Endothelial cell of umbilical vein (primary cell): ENCODE data around the gene NOPCHAP1. TPM values are rescaled to one million over a fixed set of nuclear protein-coding genes. Genes with fewer than 3 reads are reported as not detected.

Experiments
- BruUV-seq: library from RNA; stranded (reverse); fragments of 400-500 nt; replicated peaks from 2 replicates; lab custom pipeline; 2021; lab: Mats Ljungman, UMichigan
- CTCF ChIA-PET: fragments of 300-600, 350-600 bp; sonication (Branson Sonifier 250); formaldehyde crosslinking; loops from one replicate; lab custom pipeline; 2021; ENCODE audit warnings: antibody characterized with exemption, inconsistent platforms; lab: Charles Lee
- POLR2A ChIA-PET: fragments of 300-600, 350-600 bp; sonication (Branson Sonifier 250); formaldehyde crosslinking; loops from one replicate; lab custom pipeline; 2021; ENCODE audit warnings: antibody characterized with exemption, inconsistent platforms; lab: Charles Lee
- DNase-seq: peaks from one replicate; pipeline ENCODE4 v3.0.0-alpha.2; 2011; ENCODE audit warnings: low read depth, low spot score
- FAIRE-seq: peaks from 2 replicates; lab custom pipeline; 2011; peaks lifted over from hg19 to GRCh38; lab: Jason Lieb, UNC
- H2AFZ ChIP-seq: 2 replicates; pipeline ENCODE4 v1.6.0; 2012; ENCODE audit warnings: low read depth, low read length, control low read depth, inconsistent platforms
- H3K27ac ChIP-seq: 2 replicates; pipeline ENCODE4 v1.5.1; 2011; ENCODE audit warnings: low read depth, mild to moderate bottlenecking, control low read depth, low read length, moderate library complexity; ENCODE audit not compliant: insufficient read depth
- H3K27me3 ChIP-seq, 2 experiments: 2 replicates each; pipeline versions ENCODE4 v1.6.0 to v1.6.1; 2011; ENCODE audit warnings: low read length in 2 of 2, mixed read lengths in 1 of 2; ENCODE audit not compliant: control insufficient read depth in 2 of 2, insufficient read depth in 2 of 2
- H3K36me3 ChIP-seq, 2 experiments: 2 replicates in 1 of 2; 3 replicates in 1 of 2; pipeline ENCODE4 v1.5.1; 2011; ENCODE audit warnings: low read length in 2 of 2, mild to moderate bottlenecking in 1 of 2, moderate library complexity in 1 of 2; ENCODE audit not compliant: control insufficient read depth in 2 of 2, insufficient read depth in 2 of 2; ENCODE audit errors: extremely low read depth in 1 of 2
- H3K4me1 ChIP-seq: 3 replicates; pipeline ENCODE4 v1.5.1; 2011; ENCODE audit warnings: mild to moderate bottlenecking, low read length; ENCODE audit not compliant: control insufficient read depth, insufficient read depth; ENCODE audit errors: extremely low read depth
- H3K4me2 ChIP-seq: 2 replicates; pipeline ENCODE4 v1.6.1; 2011; ENCODE audit warnings: low read length, control low read depth, mixed read lengths; ENCODE audit not compliant: insufficient read depth
- H3K4me3 ChIP-seq, 3 experiments: fragments of 200-600 bp in 1 of 3; sonication (generic), shearing (Covaris generic) in 1 of 3; replicated peaks in 1 of 3; 2 replicates each; pipeline ENCODE4 v1.5.1; 2011 to 2016; ENCODE audit warnings: control low read depth in 3 of 3, low read length in 3 of 3, mild to moderate bottlenecking in 2 of 3, inconsistent platforms in 1 of 3, low read depth in 1 of 3, moderate library complexity in 1 of 3; ENCODE audit not compliant: insufficient read depth in 1 of 3
- H3K79me2 ChIP-seq: 2 replicates; pipeline ENCODE4 v1.6.0; 2012; ENCODE audit warnings: low read length, inconsistent platforms; ENCODE audit not compliant: control insufficient read depth, insufficient read depth
- H3K9ac ChIP-seq: replicated peaks from 2 replicates; pipeline ENCODE3; 2011; ENCODE audit warnings: low read length, control low read depth; ENCODE audit not compliant: insufficient read depth; ENCODE audit errors: extremely low read depth
- H3K9me1 ChIP-seq: replicated peaks from 3 replicates; pipeline ENCODE4 v1.6.0; 2011; ENCODE audit warnings: mild to moderate bottlenecking, low read length; ENCODE audit not compliant: control insufficient read depth, insufficient read depth; ENCODE audit errors: extremely low read depth
- H3K9me3 ChIP-seq: replicated peaks from 2 replicates; pipeline ENCODE4 v1.5.1; 2012; ENCODE audit warnings: low read length, inconsistent platforms; ENCODE audit not compliant: control insufficient read depth, insufficient read depth
- H4K20me1 ChIP-seq: replicated peaks from 2 replicates; pipeline ENCODE3; 2011; ENCODE audit warnings: mild to moderate bottlenecking, low read length; ENCODE audit not compliant: control insufficient read depth, insufficient read depth; ENCODE audit errors: extremely low read depth
- CTCF ChIP-seq, 2 donors: IDR thresholded peaks; 1 replicate in 1 of 2; 2 replicates in 1 of 2; pipeline ENCODE4 v1.5.1; 2011; ENCODE audit warnings: low read length in 2 of 2, mild to moderate bottlenecking in 2 of 2, moderate library complexity in 2 of 2, control low read depth in 1 of 2, inconsistent platforms in 1 of 2, low read depth in 1 of 2; ENCODE audit not compliant: insufficient read depth in 1 of 2; ENCODE audit errors: extremely low read depth in 1 of 2
- EZH2 ChIP-seq: IDR thresholded peaks from 2 replicates; pipeline ENCODE4 v1.6.1; 2012; ENCODE audit warnings: borderline replicate concordance, low read depth, mild to moderate bottlenecking, moderate library complexity, low read length, inconsistent platforms; ENCODE audit not compliant: severe bottlenecking
- FOS ChIP-seq: IDR thresholded peaks from 2 replicates; pipeline ENCODE4 v1.6.1; 2011; ENCODE audit warnings: mild to moderate bottlenecking, low read length, moderate library complexity, borderline replicate concordance; ENCODE audit not compliant: insufficient read depth
- GATA2 ChIP-seq: IDR thresholded peaks from 2 replicates; pipeline ENCODE4 v1.7.0; 2011; ENCODE audit warnings: low read depth, mild to moderate bottlenecking, moderate library complexity, mixed read lengths, low read length; ENCODE audit not compliant: insufficient read length, insufficient read depth
- JUN ChIP-seq: IDR thresholded peaks from 2 replicates; pipeline ENCODE4 v1.6.1; 2011; ENCODE audit warnings: borderline replicate concordance, low read depth; ENCODE audit not compliant: insufficient read length, insufficient read depth
- MAX ChIP-seq: IDR thresholded peaks from 2 replicates; pipeline ENCODE4 v1.6.1; 2011; ENCODE audit not compliant: insufficient read depth, insufficient read length
- MYC ChIP-seq: IDR thresholded peaks from one replicate; pipeline ENCODE4 v1.6.1; 2011; ENCODE audit warnings: mild to moderate bottlenecking, low read depth, low read length
- POLR2A ChIP-seq: IDR thresholded peaks from 2 replicates; pipeline ENCODE4 v1.6.1; 2012; ENCODE audit warnings: low read depth, mild to moderate bottlenecking, control low read depth, low read length
- POLR2AphosphoS5 ChIP-seq: IDR thresholded peaks from 2 replicates; pipeline ENCODE4 v1.6.1; 2012; ENCODE audit warnings: low read depth, mild to moderate bottlenecking, control low read depth, low read length, moderate library complexity; ENCODE audit not compliant: insufficient read depth
- dilution Hi-C: fragments of 300-500 bp; cut with MboI; formaldehyde crosslinking; loops from one replicate; pipeline ENCODE4 v1.15.0; 2019; ENCODE audit warnings: low sequenced_read_pairs; ENCODE audit not compliant: extremely low pct_ligation_motif_present
- intact Hi-C: fragments of 100-400 bp; cut with micrococcal nuclease; formaldehyde crosslinking; loops from one replicate; pipeline ENCODE4 v1.10.0; 2022
- polyA plus RNA-seq, 4 experiments: library from polyadenylated mRNA; depleted of rRNA in 3 of 4; stranded (reverse) in 3 of 4; unstranded in 1 of 4; fragments of >200 nt; gene quantifications; 2 replicates each; pipeline versions ENCODE4 v1.2.1 to v1.2.3, GENCODE V29; 2011 to 2012; ENCODE audit warnings: missing spikeins in 1 of 4
- total RNA-seq: library from RNA; stranded (reverse); gene quantifications from 2 replicates; pipeline ENCODE4 v1.2.3, GENCODE V29; 2021

The NOPCHAP1 gene
- total and polyA plus RNA-seq, 2 donors (not counting 3 experiments of a cell fraction or from before 2014, with no cell fraction given): 6.1 to 17.8 TPM

GRCh38 chr12:104964167-104964855 is 21.8 kb upstream of the NOPCHAP1 start:
- Histone ChIP-seq H2AFZ (no peak overlapping the region), H3K4me1 (peaks cover 4% of the 10 kb centered on the region), H3K27ac (no peak overlapping the region), H3K27me3 (peaks cover 0 to 16% of the 10 kb centered on the region in 2 experiments), H3K9me3 (no peaks in the 10 kb centered on the region), H3K9ac (no peak overlapping the region), H4K20me1 (no peaks in the 10 kb centered on the region), H3K4me2 (no peak overlapping the region), H3K36me3 (no peaks in the 10 kb centered on the region), H3K4me3 (no peak overlapping the region), H3K9me1 (no peaks in the 10 kb centered on the region), H3K79me2 (no peaks in the 10 kb centered on the region)
- no peak for DNase-seq
- no TSS peak for BruUV-seq
- FAIRE-seq: no peak
- CTCF ChIA-PET: no interaction called here
- intact Hi-C loops: no loop called here
- dilution Hi-C loops: no loop called here
- POLR2A ChIA-PET: no interaction called here
- TF ChIP-seq POLR2AphosphoS5 (no peak), POLR2A (no peak), JUN (no peak), EZH2 (no peak), FOS (no peak), MAX (no peak), CTCF (IDR thresholded peaks at IDR 0.05; ENCODE audit: extremely low read depth in 1 of 2, insufficient read depth in 1 of 2, low read depth in 1 of 2, low read length in 2 of 2) (no peak), GATA2 (no peak), MYC (no peak)
